CD4-positive, alpha-beta T cell (primary cell): ENCODE data around the gene KCNE1. TPM values are rescaled to one million over a fixed set of nuclear protein-coding genes. Genes with fewer than 3 reads are reported as not detected.
"Not testable (repeated sequence)": the region's sequence is repeated elsewhere in the genome, so short reads cannot be mapped to it uniquely, and the experiment has no call there.

ENCODE experiments used
- ATAC-seq: fragments of 200-7000 bp; cut with Tn5 transposase; one replicate; pipeline ENCODE4 v1.10.0; 2022; ENCODE audit warnings: mild to moderate bottlenecking; ENCODE audit not compliant: poor library complexity
- CTCF ChIA-PET: fragments of 350-600 bp; sonication (Branson Sonifier 250); formaldehyde crosslinking; loops from one replicate; lab custom pipeline; 2021; ENCODE audit warnings: antibody characterized with exemption, inconsistent platforms; lab: Charles Lee
- POLR2A ChIA-PET: fragments of 350-600 bp; sonication (Branson Sonifier 250); formaldehyde crosslinking; loops from one replicate; lab custom pipeline; 2021; ENCODE audit warnings: antibody characterized with exemption, inconsistent platforms; lab: Charles Lee
- DNase-seq, 14 experiments: peaks; one replicate each; pipeline ENCODE4 v3.0.0-alpha.2; 2013 to 2020; ENCODE audit warnings: mixed read lengths in 2 of 14
- H3K27ac ChIP-seq, 2 donors: one replicate each; pipeline versions ENCODE4 v1.5.1 to v1.7.0; 2013; ENCODE audit warnings: low read length in 2 of 2, low read depth in 1 of 2, mild to moderate bottlenecking in 1 of 2
- H3K27me3 ChIP-seq, 2 experiments: 1 replicate in 1 of 2; 2 replicates in 1 of 2; pipeline versions ENCODE4 v1.6.1 to v1.7.0; 2013; ENCODE audit warnings: low read length in 2 of 2, control low read depth in 1 of 2, mild to moderate bottlenecking in 1 of 2, moderate library complexity in 1 of 2; ENCODE audit not compliant: insufficient read depth in 2 of 2, control insufficient read depth in 1 of 2
- H3K36me3 ChIP-seq: one replicate; pipeline ENCODE4 v1.6.1; 2013; ENCODE audit warnings: low read length, control low read depth; ENCODE audit not compliant: insufficient read depth
- H3K4me1 ChIP-seq: one replicate; pipeline ENCODE4 v1.6.1; 2013; ENCODE audit warnings: low read length, control low read depth; ENCODE audit not compliant: insufficient read depth
- H3K4me3 ChIP-seq: one replicate; pipeline ENCODE4 v1.5.1; 2013; ENCODE audit warnings: mild to moderate bottlenecking, low read length, moderate library complexity
- H3K9me3 ChIP-seq, 2 experiments: 1 replicate in 1 of 2; 2 replicates in 1 of 2; pipeline versions ENCODE4 v1.6.1 to v1.7.0; 2013; ENCODE audit warnings: low read length in 2 of 2, mild to moderate bottlenecking in 2 of 2, control low read depth in 1 of 2, moderate library complexity in 1 of 2; ENCODE audit not compliant: control insufficient read depth in 1 of 2, insufficient read depth in 1 of 2
- H3K27ac Mint-ChIP-seq: one replicate; pipeline ENCODE4 v1.8.0; 2020; ENCODE audit warnings: mixed read lengths
- H3K27me3 Mint-ChIP-seq: one replicate; pipeline ENCODE4 v1.8.0; 2021; ENCODE audit warnings: mixed read lengths
- H3K36me3 Mint-ChIP-seq: one replicate; pipeline ENCODE4 v1.8.0; 2021; ENCODE audit warnings: low read depth, mixed read lengths
- H3K4me1 Mint-ChIP-seq: one replicate; pipeline ENCODE4 v1.8.0; 2021; ENCODE audit warnings: low read depth, mixed read lengths
- H3K4me3 Mint-ChIP-seq: one replicate; pipeline ENCODE4 v1.8.0; 2020; ENCODE audit warnings: mild to moderate bottlenecking, mixed read lengths
- H3K9me3 Mint-ChIP-seq: one replicate; pipeline ENCODE4 v1.8.0; 2020; ENCODE audit warnings: mixed read lengths
- intact Hi-C, 2 experiments: fragments of 100-400 bp; cut with DNase I in 1 of 2; cut with micrococcal nuclease in 1 of 2; formaldehyde crosslinking; loops; one replicate each; pipeline versions ENCODE4 v1.15.1 to v1.9.0; 2023 to 2025; cut with DNase I, micrococcal nuclease
- total RNA-seq, 174 experiments: library from RNA in 2 of 174; stranded (reverse) in 2 of 174; gene quantifications; one replicate each; pipeline ENCODE4 v1.2.3 and lab custom pipeline; 2021 to 2026

Gene KCNE1
- total RNA-seq, 2 experiments from 2014 or later, result not detected

DNA sequence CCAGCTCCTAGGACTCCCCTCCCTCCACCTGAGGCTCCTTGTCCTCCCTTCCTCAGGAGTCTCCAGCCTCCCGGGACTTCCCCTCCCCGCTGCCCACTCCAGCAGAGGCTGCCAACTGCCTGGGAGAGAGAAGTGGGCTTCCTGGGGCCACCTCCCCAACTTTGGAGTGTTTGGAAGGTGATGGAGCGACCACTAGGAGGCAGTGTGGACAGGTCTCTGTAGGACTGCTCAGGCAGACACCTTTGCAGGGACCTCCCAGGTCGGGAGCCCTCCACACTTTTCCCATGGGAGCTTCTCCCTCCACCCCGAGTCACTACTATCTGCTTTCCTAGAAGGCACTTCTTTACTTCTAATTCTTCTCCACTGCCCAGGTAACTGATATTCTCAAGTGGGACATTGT, 107.3 kb downstream of the KCNE1 start:
- intact Hi-C loops, POLR2A ChIA-PET, H3K4me1 Mint-ChIP-seq, H3K4me1 ChIP-seq, H3K4me3 ChIP-seq, CTCF ChIA-PET, H3K9me3 Mint-ChIP-seq, ATAC-seq, H3K27ac Mint-ChIP-seq, H3K27me3 Mint-ChIP-seq, H3K4me3 Mint-ChIP-seq, H3K9me3 ChIP-seq, H3K36me3 Mint-ChIP-seq, DNase-seq, H3K27me3 ChIP-seq, H3K36me3 ChIP-seq, H3K27ac ChIP-seq: not testable (repeated sequence)

DNA sequence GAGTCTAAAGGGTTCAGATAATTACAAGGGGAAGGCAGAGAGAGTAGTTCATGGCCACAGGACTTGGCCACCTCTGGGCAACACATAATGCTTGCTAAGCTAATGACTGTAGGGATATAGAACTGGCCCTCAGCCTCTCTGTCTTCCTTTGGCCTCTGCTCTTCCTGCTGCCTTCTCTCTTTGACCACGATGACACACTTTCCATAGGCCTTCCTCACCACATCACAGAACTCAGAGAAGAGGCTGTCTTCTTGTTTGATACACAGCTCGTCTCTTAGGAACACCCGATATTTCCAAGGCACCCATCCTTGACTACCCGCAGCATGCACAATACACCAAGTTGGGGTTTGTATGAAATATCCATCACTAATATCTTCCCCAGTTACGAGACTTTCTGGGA, 111.5 kb downstream of the KCNE1 start:
- H3K4me1 Mint-ChIP-seq, H3K9me3 Mint-ChIP-seq, POLR2A ChIA-PET, H3K27ac ChIP-seq, DNase-seq, H3K27me3 ChIP-seq, CTCF ChIA-PET, H3K4me1 ChIP-seq, ATAC-seq, H3K36me3 Mint-ChIP-seq, H3K4me3 ChIP-seq, H3K27me3 Mint-ChIP-seq, H3K36me3 ChIP-seq, H3K27ac Mint-ChIP-seq, H3K4me3 Mint-ChIP-seq, H3K9me3 ChIP-seq, intact Hi-C loops: not testable (repeated sequence)

Other genes with a start within 250 kb of the KCNE1 start
- not detected for gene KCNE2, start 148.2 kb downstream of the KCNE1 start, total RNA-seq
- 1 to 10 TPM; 3.1 to 4.7 TPM for gene SMIM11, start 136.7 kb downstream of the KCNE1 start, total RNA-seq
- gene SMIM34, start 88.3 kb downstream of the KCNE1 start, total RNA-seq, result not detected
- 1 to 10 TPM; 1.1 to 1.5 TPM for gene RCAN1, start 102.9 kb upstream of the KCNE1 start, total RNA-seq
- under 1 TPM in 1 of 2 experiments, not detected in 1; 0.14 TPM for gene CLIC6, start 156.8 kb upstream of the KCNE1 start, total RNA-seq